Measurements from ENCODE around the gene RGMB.

- TF ChIP-seq, protein P1, sequence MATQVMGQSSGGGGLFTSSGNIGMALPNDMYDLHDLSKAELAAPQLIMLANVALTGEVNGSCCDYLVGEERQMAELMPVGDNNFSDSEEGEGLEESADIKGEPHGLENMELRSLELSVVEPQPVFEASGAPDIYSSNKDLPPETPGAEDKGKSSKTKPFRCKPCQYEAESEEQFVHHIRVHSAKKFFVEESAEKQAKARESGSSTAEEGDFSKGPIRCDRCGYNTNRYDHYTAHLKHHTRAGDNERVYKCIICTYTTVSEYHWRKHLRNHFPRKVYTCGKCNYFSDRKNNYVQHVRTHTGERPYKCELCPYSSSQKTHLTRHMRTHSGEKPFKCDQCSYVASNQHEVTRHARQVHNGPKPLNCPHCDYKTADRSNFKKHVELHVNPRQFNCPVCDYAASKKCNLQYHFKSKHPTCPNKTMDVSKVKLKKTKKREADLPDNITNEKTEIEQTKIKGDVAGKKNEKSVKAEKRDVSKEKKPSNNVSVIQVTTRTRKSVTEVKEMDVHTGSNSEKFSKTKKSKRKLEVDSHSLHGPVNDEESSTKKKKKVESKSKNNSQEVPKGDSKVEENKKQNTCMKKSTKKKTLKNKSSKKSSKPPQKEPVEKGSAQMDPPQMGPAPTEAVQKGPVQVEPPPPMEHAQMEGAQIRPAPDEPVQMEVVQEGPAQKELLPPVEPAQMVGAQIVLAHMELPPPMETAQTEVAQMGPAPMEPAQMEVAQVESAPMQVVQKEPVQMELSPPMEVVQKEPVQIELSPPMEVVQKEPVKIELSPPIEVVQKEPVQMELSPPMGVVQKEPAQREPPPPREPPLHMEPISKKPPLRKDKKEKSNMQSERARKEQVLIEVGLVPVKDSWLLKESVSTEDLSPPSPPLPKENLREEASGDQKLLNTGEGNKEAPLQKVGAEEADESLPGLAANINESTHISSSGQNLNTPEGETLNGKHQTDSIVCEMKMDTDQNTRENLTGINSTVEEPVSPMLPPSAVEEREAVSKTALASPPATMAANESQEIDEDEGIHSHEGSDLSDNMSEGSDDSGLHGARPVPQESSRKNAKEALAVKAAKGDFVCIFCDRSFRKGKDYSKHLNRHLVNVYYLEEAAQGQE (IDR thresholded peaks at IDR 0.05; ENCODE audit: low read depth) = no peak
- no peak for TF ChIP-seq CREB1 (IDR thresholded peaks at IDR 0.05; ENCODE audit: low read depth)
- no peak for TF ChIP-seq CEBPB (IDR thresholded peaks at IDR 0.05)
- no peak for TF ChIP-seq EP300 (IDR thresholded peaks at IDR 0.05; ENCODE audit: borderline replicate concordance)
- TF ChIP-seq FOXM1 (IDR thresholded peaks at IDR 0.05; ENCODE audit: borderline replicate concordance, low read depth) = no peak
- TF ChIP-seq TAF1 (IDR thresholded peaks at IDR 0.05; ENCODE audit: low read depth) = no peak
- TF ChIP-seq NFIC (IDR thresholded peaks at IDR 0.05) = no peak
- no peak for TF ChIP-seq TEAD4 (IDR thresholded peaks at IDR 0.05)
Observed at GRCh38 chr5:98734646-98735045, 38.8 kb upstream of the RGMB start.

Measured in Ishikawa (cell line).